Lower lobe of right lung (tissue), 2 donors: ENCODE results near the gene ZNF774. TPM values are rescaled to one million over a fixed set of nuclear protein-coding genes. Genes with fewer than 3 reads are reported as not detected.
"Not testable (repeated sequence)": the region's sequence is repeated elsewhere in the genome, so short reads cannot be mapped to it uniquely, and the experiment has no call there.

ENCODE experiments used
- ATAC-seq, 2 donors: fragments of 200-7000 bp; cut with Tn5 transposase; one replicate each; pipeline ENCODE4 v1.9.1; 2020 to 2022; ENCODE audit warnings: mild to moderate bottlenecking in 2 of 2, moderate library complexity in 2 of 2
- DNase-seq: peaks from one replicate; pipeline ENCODE4 v3.0.0-alpha.2; 2020
- H3K27ac ChIP-seq: fragments of 200-600 bp; one replicate; pipeline ENCODE4 v1.8.0; 2022
- H3K27me3 ChIP-seq: fragments of 200-600 bp; one replicate; pipeline ENCODE4 v1.8.0; 2022; ENCODE audit warnings: low read depth
- H3K36me3 ChIP-seq: fragments of 200-600 bp; one replicate; pipeline ENCODE4 v1.8.0; 2022; ENCODE audit warnings: mild to moderate bottlenecking
- H3K4me1 ChIP-seq: fragments of 200-600 bp; one replicate; pipeline ENCODE4 v1.8.0; 2022
- H3K4me3 ChIP-seq: fragments of 200-600 bp; one replicate; pipeline ENCODE4 v1.8.0; 2022; ENCODE audit warnings: mild to moderate bottlenecking
- H3K9me3 ChIP-seq: fragments of 200-600 bp; one replicate; pipeline ENCODE4 v1.8.0; 2022
- intact Hi-C: fragments of 100-400 bp; cut with DNase I; formaldehyde crosslinking; loops from one replicate; pipeline ENCODE4 v1.11.0; 2022
- total RNA-seq: library from RNA; stranded (reverse); fragmentation: NEBNext Ultra II Directional; extraction: Animal tissue kit (Norgen Biotek cat#: 25700); gene quantifications from one replicate; pipeline ENCODE4 v1.2.1, GENCODE V29; 2021
- TF ChIP-seq, protein P1 (sequence below): fragments of 200-600 bp; IDR thresholded peaks from one replicate; pipeline ENCODE4 v1.8.0; 2022; ENCODE audit warnings: antibody characterized with exemption, mild to moderate bottlenecking
- donor health status: DM: no; HTN: yes; CAD: no; lungs with severe emphysema.

ZNF774 gene
- total RNA-seq, 1 donor from 2014 or later, result 5.5 TPM

DNA sequence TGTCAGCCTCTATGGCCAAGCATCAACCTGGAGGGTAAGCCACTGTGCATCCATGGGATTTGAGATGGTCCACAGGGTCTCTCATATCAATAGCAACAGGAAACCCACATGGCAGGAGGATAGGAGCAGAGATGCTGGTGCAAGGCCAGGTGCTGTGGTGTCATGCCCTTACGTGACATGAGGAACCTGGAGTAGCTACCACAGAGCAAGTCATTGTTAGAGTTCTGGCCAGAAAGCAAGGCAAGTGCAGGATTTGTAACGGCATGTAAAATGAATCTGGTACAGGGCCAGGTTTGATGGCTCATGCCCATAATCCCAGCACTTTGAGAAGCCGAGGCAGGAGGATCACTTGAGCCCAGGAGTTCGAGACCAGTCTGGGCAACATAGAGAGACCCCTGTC is 14.8 kb upstream of the ZNF774 start:
- Histone ChIP-seq H3K27ac (no peak overlapping the region), H3K36me3 (no peaks in the 10 kb centered on the region), H3K4me1 (peaks cover 14% of the 10 kb centered on the region), H3K4me3 (no peak overlapping the region), H3K27me3 (no peaks in the 10 kb centered on the region), H3K9me3 (no peaks in the 10 kb centered on the region)
- DNase-seq, result no peak
- intact Hi-C loops, result no loop called here
- TF ChIP-seq, protein P1, sequence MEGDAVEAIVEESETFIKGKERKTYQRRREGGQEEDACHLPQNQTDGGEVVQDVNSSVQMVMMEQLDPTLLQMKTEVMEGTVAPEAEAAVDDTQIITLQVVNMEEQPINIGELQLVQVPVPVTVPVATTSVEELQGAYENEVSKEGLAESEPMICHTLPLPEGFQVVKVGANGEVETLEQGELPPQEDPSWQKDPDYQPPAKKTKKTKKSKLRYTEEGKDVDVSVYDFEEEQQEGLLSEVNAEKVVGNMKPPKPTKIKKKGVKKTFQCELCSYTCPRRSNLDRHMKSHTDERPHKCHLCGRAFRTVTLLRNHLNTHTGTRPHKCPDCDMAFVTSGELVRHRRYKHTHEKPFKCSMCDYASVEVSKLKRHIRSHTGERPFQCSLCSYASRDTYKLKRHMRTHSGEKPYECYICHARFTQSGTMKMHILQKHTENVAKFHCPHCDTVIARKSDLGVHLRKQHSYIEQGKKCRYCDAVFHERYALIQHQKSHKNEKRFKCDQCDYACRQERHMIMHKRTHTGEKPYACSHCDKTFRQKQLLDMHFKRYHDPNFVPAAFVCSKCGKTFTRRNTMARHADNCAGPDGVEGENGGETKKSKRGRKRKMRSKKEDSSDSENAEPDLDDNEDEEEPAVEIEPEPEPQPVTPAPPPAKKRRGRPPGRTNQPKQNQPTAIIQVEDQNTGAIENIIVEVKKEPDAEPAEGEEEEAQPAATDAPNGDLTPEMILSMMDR, result no peak
- peak in 1 of 2 donors; percentile 42 for ATAC-seq

DNA sequence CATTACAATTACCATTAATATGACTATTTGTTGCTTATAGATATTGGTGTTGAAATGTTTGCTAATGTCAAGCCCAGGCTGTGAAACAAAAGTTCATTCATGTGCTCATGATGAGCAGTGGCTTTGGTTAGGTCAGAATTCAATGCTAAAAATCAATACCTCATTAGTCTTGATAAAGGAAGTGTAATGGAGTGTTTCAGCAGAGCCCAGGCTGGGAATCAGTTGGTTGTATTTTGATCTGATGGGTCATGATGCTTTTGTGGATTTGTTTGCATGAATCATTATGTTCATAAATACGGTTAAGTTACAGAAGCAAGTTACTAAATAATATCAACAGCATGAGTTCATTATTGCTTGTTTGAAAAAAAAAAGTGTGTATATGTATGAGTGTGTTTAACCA is 13.6 kb upstream of the ZNF774 start:
- intact Hi-C loops, result no loop called here
- no peaks in the 10 kb centered on the region for H3K36me3 ChIP-seq
- H3K4me3 ChIP-seq, result no peak overlapping the region
- H3K27ac ChIP-seq, result no peak overlapping the region
- ATAC-seq (no peak), DNase-seq (no peak)
- no peaks in the 10 kb centered on the region for H3K9me3 ChIP-seq
- no peaks in the 10 kb centered on the region for H3K27me3 ChIP-seq
- peaks cover 21% of the 10 kb centered on the region for H3K4me1 ChIP-seq
- TF ChIP-seq, protein P1, result no peak

DNA sequence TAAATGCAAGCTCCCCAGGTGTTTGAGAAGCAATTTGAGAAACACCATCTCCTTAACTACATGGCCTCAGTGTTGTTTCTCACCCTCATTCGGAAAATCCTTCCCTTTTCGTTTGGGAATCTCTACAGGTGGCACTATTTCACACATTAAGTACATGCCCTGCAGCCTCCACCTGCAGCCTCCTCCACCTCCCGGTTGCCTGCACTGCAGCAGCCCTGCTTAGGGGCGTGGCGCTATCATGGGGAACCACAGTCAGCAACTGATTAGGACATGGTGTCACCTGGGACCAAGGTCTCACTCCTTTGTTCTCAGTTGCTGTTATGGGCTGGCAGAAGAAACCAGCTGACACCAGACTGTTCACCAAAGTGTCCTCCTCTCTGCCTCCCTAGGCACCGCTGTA is 11.7 kb upstream of the ZNF774 start:
- TF ChIP-seq, protein P1, result no peak
- ATAC-seq (no peak), DNase-seq (no peak)
- intact Hi-C loops, result no loop called here
- Histone ChIP-seq H3K4me3 (no peak overlapping the region), H3K9me3 (no peaks in the 10 kb centered on the region), H3K36me3 (no peaks in the 10 kb centered on the region), H3K27me3 (no peaks in the 10 kb centered on the region), H3K27ac (no peak overlapping the region), H3K4me1 (peaks cover 21% of the 10 kb centered on the region)

DNA sequence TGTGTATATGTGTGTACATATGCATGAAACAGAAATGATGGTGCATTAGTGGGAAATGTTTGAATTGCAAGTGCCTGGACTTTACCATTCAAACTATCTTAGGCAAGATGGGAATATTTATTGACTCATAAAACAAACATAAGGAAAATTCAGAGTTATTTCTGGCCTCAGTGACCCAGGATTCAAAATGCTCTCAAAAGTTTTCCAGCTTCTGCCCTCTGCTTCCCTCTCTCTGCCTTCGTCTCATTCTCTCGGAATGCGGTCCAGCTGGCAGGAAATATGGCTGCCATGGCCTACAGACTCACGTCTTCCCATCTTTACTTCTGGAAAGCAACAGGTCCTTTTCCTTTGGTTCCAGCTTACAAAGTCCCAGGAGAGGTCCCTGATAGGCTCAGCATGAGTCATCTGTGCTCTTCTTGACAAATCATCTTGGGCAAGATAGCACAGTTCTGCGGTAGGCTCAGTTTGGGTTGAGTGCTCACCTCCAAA is 8.7 kb upstream of the ZNF774 start:
- DNase-seq, result no peak
- Histone ChIP-seq H3K27me3 (no peaks in the 10 kb centered on the region), H3K36me3 (no peaks in the 10 kb centered on the region), H3K4me3 (no peak overlapping the region), H3K27ac (no peak overlapping the region), H3K9me3 (no peaks in the 10 kb centered on the region), H3K4me1 (peaks cover 15% of the 10 kb centered on the region)
- TF ChIP-seq, protein P1, result no peak
- intact Hi-C loops, result no loop called here
- no peak for ATAC-seq

DNA sequence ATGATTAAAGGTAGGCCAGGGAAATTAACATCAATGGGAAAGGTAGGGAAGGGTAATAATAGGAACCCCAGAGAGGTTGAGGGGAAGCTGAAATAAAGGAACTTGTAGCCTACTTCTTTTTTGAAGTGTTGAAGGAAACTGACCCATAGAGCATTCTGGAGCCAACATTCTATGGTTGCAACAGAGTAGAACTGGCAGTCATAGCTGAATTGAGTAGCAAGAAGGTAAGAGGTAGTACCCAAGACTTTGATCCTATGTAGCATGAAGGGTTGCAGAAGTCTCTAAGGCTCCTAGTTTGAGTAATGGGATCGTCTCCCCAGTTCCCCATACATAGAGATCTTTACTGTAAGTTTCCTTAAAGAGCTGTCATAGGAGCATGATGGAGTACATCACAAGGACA is 7.4 kb upstream of the ZNF774 start:
- Histone ChIP-seq H3K27me3 (no peaks in the 10 kb centered on the region), H3K27ac (no peak overlapping the region), H3K36me3 (no peaks in the 10 kb centered on the region), H3K4me3 (no peak overlapping the region), H3K9me3 (no peaks in the 10 kb centered on the region), H3K4me1 (peaks cover 15% of the 10 kb centered on the region)
- intact Hi-C loops, result no loop called here
- peak in 1 of 2 donors; percentile 43 for ATAC-seq
- TF ChIP-seq, protein P1, result no peak
- DNase-seq, result no peak

DNA sequence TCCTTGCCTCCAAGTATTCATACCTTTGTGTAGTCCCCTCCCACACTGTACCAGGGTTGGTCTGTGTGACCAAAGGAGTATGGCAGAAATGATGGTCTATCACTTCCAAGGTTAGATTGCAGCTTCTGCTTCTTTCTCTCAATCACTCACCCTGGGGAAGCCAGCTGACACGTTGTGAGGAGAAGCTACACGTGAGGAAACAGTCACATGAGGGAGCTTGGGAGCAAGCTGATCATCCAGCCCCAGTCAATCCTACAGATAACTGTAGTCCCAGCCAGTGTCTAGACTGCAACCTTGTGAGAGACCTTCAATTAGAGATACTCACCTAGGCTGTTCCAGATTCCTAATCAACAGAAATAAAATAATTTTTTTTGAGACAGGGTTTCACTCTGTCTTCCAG is 6.2 kb upstream of the ZNF774 start:
- no peak overlapping the region for H3K4me3 ChIP-seq
- intact Hi-C loops, result no loop called here
- peak in 1 of 2 donors; percentile 47 for ATAC-seq
- H3K27me3 ChIP-seq, result no peaks in the 10 kb centered on the region
- no peaks in the 10 kb centered on the region for H3K9me3 ChIP-seq
- H3K27ac ChIP-seq, result no peak overlapping the region
- H3K36me3 ChIP-seq, result no peaks in the 10 kb centered on the region
- no peak for DNase-seq
- TF ChIP-seq, protein P1, result no peak
- peaks cover 15% of the 10 kb centered on the region for H3K4me1 ChIP-seq

DNA sequence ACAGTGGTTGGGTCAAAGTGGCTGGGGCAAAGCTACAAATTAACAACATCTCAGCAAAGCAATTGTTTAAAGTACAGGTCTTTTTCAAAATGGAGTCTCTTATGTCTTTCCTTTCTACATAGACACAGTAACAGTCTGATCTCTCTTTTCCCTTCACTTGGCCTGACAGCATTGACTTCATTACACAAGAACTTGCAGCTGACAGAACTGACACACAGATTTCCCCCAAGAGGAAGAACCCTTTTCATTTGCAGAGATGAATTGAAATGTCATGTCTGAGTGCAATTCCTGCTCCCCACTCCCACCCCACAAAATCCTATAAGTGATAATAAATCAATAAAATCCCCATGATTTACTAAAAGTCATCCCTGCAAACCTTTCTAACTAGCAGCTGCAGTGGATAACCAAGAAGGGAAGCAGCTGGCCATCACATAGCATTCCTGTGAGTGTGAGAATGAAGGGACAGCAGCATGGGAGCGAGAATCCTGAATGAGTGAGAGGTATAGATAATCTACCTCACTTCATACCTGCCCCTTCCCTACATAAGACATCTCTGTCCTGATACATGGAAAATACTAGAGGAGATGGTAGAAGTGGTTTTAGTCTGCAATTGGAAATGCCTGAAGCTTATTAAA is 4.5 kb upstream of the ZNF774 start:
- H3K4me3 ChIP-seq, H3K36me3 ChIP-seq, ATAC-seq, H3K9me3 ChIP-seq, H3K27me3 ChIP-seq, intact Hi-C loops, H3K27ac ChIP-seq, DNase-seq: not testable (repeated sequence)
- H3K4me1 ChIP-seq, result peaks cover 15% of the 10 kb centered on the region
